Activated naive CD4-positive, alpha-beta T cell treated with Interleukin-2 at 50 U/mL for 16 hours (primary cell): ENCODE measurements around the gene AGAP2.
"Not testable (repeated sequence)": the region's sequence is repeated elsewhere in the genome, so short reads cannot be mapped to it uniquely, and the experiment has no call there.

Source experiments
- DNase-seq: peaks from one replicate; pipeline ENCODE4 v3.0.0-alpha.2; 2020

AGAP2 gene

GRCh38 chr12:57692500-57692899, 46.0 kb downstream of the AGAP2 start:
- no peak for DNase-seq

GRCh38 chr12:57688931-57689330, 49.6 kb downstream of the AGAP2 start:
- DNase-seq: no peak

GRCh38 chr12:57687862-57688261, 50.7 kb downstream of the AGAP2 start:
- DNase-seq: no peak

- no peak for DNase-seq
Measured at GRCh38 chr12:57679697-57680096, 58.8 kb downstream of the AGAP2 start.

- not testable (repeated sequence) for DNase-seq
Measured at GRCh38 chr12:57677947-57678346, 60.6 kb downstream of the AGAP2 start.

GRCh38 chr12:57674691-57675090, 63.9 kb downstream of the AGAP2 start:
- DNase-seq: no peak
